HG02840 (cell line): Measurements from ENCODE around the gene RIC1.
"Not testable (repeated sequence)": the region's sequence is repeated elsewhere in the genome, so short reads cannot be mapped to it uniquely, and the experiment has no call there.

Source experiments
- ATAC-seq: cut with Tn5 transposase; IDR thresholded peaks from one replicate; pipeline ENCODE4 v1.9.1; 2021; ENCODE audit warnings: mild to moderate bottlenecking, moderate library complexity, moderate number of reproducible peaks; ENCODE audit not compliant: unreplicated experiment, low FRiP score

RIC1 gene

DNA sequence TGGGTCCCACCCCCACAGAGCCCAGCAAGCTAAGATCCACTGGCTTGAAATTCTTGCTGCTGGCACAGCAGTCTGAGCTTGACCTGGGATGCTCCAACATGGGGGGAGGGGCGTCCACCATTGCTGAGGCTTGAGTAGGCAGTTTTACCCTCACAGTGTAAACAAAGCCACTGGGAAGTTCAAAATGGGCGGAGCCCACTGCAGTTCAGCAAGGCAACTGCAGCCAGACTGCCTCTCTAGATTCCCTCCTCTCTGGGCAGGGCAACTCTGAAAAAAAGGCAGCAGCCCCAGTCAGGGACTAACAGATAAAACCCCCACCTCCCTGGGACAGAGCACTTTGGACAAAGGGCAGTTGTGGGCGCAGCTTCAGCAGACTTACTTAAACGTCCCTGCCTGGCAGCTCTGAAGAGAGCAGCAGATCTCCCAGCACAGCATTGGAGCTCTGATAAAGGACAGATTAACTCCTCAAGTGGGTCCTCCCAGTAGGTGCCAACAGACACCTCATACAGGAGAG, 150.9 kb downstream of the RIC1 start:
- ATAC-seq, result not testable (repeated sequence)

DNA sequence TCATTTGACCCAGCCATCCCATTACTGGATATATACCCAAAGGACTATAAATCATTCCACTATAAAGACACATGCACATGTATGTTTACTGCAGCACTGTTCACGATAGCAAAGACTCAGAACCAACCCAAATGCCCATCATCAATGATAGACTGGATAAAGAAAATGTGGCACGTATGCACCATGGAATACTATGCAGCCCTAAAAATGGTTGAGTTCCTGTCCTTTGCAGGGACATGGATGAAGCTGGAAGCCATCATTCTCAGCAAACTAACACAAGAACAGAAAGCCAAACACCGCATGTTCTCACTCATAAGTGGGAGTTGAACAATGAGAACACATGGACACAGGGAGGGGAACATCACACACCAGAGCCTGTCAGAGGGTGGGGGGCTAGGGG, 154.5 kb downstream of the RIC1 start:
- not testable (repeated sequence) for ATAC-seq

DNA sequence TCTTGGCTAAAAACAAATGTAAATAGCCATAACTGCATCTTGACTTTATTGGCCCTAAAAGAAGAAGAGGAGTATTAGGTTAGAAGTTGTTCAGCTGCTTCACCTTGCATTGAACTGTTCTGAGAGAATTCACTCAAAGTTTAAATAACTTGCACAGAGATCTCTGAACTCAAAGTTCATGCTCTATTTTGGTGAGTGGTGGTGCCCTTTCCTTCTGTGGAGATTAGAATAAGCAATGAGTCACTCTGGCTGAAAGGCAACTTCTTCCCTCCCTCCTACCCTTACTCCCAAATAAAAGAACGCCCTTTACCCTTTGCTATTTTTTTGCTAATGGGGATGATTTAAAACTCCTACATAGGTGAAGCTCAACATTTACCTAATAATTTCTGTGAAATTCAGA, 155.1 kb downstream of the RIC1 start:
- ATAC-seq, result no peak

DNA sequence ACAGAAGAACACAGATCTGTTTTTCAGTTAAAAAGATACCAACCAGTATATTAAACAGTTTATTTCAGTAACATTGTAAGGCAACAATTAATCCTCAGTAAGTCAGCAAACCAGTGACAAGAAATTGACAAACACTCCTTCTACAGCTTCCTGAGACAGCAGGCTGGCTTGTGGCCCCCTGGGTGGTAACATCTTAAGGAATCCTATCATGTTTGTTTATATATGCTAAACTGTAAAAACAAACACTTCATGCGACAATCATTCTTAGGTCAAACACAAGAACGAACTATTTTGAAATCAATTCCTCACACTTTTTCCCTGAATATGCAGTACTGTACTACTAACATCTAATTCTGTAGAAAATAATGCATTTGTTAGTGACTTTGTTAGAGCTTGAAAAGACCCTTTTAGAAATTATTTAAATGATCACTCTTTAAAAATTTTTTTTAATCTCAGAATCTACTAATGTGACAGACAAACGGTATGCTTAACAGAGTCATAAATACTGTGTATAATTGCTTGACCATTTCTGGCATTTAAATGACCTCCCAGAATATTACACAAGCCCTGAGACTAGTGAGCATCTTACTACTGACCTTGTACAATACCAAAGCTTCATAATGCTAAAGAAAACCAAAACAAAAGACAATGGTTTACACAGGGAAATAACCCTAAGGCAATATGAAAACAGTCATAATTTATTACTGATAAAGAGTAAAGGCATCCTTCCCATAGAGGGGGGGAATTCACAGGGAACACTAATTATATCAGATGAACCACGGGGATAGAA, 155.8 kb downstream of the RIC1 start:
- ATAC-seq, result no peak

DNA sequence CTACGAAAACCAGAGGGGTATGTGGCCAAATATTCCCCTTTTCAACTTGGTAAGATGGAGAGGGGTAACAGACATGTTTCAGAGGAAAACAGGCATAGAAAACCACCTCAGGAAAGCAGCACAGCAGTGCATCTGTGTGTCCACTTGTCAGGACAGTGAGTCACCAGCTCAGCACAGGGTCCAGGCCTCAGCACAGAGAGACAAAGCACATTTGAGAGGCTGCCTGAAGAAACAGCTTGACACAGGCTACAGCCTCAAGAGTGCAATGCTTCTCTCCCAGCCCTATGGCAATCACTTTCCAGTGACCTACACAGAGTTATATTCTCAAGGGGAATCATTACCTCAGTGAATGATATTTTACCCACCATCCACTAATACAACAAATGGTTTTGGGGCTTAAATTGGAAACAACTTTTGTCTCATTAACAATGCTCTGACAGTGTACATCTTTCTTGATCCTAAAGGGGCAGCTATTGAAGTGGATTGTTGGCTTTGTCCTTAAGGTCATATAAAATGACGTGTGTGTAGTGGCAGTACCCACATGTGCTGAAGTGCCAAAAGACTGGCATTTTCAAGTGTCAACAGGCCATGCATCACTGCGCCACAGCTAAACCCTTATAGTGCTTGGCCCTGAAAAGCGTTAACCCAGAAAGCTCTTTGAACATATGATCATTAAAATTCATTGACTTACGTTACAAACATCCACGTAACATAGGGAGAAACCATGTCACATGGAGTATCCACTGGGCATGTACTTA, 157.6 kb downstream of the RIC1 start:
- ATAC-seq, result no peak

- no peak for ATAC-seq
Observed at GRCh38 chr9:5787220-5787619, 158.3 kb downstream of the RIC1 start.

- no peak for ATAC-seq
Observed at GRCh38 chr9:5787759-5788302, 158.9 kb downstream of the RIC1 start.

- no peak for ATAC-seq
Observed at GRCh38 chr9:5789489-5789888, 160.6 kb downstream of the RIC1 start.

GRCh38 chr9:5790923-5791322, 162.0 kb downstream of the RIC1 start:
- no peak for ATAC-seq

GRCh38 chr9:5791870-5792269, 163.0 kb downstream of the RIC1 start:
- no peak for ATAC-seq

DNA sequence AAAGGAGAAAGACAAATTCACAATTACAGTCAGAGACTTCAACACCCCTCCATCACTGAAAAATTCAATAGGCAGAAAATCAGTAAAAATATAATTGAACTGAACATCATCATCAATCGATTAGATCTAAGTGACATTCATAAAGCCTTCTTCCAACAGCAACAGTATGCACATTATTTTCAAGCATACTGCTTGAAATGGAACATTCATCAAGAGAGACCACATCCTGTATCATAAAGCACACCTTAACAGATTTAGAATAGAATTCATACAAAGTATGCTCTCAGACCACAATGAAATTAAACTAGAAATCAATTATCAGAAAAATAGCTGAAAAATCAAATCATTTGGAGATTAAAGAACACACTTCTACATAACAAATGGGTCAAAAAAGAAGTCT, 164.9 kb downstream of the RIC1 start:
- ATAC-seq, result no peak

- no peak for ATAC-seq
Observed at GRCh38 chr9:5796298-5796697, 167.4 kb downstream of the RIC1 start.

GRCh38 chr9:5798581-5798980, 169.7 kb downstream of the RIC1 start:
- ATAC-seq, result no peak

DNA sequence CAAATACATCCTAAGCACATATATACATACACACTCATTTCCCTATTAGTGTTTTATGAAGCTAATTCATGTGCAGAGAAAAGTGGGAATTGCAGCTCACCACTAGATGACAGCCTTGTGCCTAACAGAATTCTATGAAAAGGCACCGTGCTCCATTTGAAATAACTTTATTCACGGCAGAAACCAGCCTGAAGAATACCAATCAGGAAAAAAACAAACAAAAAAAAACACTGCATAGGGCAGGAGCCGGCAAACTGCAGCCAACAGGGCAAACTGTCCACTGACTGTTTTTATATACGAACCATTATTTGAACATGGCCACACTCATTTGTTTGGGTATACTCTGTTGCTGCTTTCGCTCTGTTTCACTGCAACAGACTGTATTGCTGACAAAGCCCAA, 170.4 kb downstream of the RIC1 start:
- ATAC-seq, result no peak

DNA sequence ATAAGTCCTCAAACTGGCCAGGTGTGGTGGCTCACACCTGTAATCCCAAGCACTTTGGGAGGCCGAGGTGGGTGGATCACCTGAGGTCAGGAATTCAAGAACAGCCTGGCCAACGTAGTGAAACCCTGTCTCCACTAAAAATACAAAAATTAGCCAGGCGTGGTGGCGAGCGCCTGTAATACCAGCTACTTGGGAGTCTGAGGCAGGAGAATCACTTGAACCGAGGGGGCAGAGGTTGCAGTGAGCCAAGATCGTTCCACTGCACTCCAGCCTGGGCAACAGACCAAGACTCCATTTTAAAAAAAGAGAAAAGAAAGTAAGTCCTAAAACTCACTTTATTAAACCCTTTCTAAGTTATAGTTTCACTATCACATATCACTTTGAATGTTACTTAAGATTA, 171.5 kb downstream of the RIC1 start:
- not testable (repeated sequence) for ATAC-seq

DNA sequence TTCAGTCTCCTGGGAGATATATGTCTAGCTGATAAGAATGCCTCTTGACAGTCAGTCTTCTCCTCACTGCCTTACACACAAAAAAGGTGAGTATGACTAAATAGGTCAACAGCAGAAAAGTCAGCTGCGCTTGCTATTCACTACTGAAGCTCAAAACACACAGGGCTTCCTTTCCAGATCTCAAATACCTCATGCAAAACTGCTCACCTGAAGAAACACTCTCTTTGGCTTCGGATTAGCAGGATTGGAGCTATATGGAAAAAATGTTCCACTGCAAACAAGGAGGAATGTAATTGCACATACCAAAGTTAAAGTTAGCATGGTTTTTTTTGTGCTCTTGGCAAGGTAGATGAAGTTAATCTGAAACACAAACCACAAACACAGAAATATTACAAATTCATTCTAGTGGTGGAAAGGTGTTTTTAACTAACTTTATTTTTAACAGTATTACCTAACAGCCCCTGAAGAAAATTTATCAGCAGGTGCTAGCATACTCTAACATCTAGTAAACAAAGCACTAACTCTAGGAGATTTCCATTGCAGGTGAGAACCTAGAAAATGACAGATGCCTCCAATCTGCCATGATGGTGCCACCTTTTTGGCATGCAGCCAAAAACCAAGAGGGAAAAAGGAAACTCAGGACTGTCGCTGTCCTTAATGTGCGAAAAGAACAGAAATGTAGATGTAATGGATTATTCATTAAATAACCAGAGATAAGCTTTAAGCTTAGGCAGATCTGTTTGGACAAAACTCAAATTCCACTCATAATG, 172.2 kb downstream of the RIC1 start:
- ATAC-seq, result no peak

- ATAC-seq, result no peak
Observed at GRCh38 chr9:5801739-5802113, 172.8 kb downstream of the RIC1 start.

- no peak for ATAC-seq
Observed at GRCh38 chr9:5805478-5805877, 176.6 kb downstream of the RIC1 start.

- ATAC-seq, result no peak
Observed at GRCh38 chr9:5811751-5812150, 182.8 kb downstream of the RIC1 start.

DNA sequence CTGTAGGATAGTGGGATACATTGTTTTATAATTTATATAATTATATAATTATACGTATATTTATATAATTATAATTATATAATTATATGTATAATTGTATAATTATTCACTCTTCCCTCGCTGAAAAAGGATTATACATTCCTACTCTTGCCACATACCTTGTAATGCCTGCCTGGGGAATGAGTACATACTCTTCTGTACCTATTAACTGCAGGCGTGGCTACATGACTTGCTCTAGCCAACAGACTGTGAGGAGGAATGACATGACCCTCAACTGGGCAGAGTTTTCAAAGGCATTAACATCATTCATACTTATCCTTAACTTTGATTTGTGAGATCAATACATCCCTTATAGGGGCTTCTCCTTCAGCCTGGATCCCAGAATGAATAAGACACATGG, 184.9 kb downstream of the RIC1 start:
- no peak for ATAC-seq

- ATAC-seq, result no peak
Observed at GRCh38 chr9:5815461-5815860, 186.6 kb downstream of the RIC1 start.
